GM20000 (cell line): ENCODE measurements around the gene PTPRK.

ENCODE experiments used
- DNase-seq: peaks from one replicate; pipeline ENCODE4 v3.0.0; 2012; ENCODE audit warnings: low spot score
- CTCF ChIP-seq: IDR thresholded peaks from 2 replicates; pipeline ENCODE4 v1.5.1; 2012; ENCODE audit warnings: mild to moderate bottlenecking, control low read depth; ENCODE audit errors: extremely low read depth, missing control alignments

Gene PTPRK

DNA sequence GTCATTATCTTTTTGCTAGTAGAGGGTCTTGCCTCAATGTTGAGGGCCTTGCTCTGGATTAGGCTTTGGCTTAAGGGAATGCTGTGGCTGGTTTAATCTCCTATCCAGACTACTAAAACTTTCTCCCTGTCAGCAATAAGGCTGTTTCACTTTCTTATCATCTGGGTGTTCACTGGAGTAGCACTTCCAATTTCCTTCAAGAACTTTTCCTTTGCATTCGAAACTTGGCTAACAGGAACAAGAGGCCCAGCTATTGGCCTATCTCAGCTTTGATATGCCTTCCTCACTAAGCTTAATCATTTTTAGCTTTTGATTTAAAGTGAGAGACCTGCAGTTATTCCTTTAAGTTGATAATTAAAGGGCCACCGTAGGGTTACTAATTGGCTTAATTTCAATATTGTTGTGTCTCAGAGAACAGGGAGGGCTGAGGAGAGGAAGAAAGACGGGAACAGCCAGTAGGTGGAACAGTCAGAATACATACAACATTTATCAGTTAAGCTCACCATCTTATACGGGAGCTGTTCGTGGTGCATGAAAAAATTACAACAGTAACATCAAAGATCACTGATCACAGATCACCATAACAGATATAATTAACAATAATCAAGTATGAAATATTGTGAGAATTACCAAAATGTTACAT lies 186.7 kb downstream of the PTPRK start:
- no peak for TF ChIP-seq CTCF
- no peak for DNase-seq

GRCh38 chr6:128327890-128328289 lies 192.5 kb downstream of the PTPRK start:
- peak; percentile 34 for TF ChIP-seq CTCF
- peak; percentile 9 for DNase-seq

DNA sequence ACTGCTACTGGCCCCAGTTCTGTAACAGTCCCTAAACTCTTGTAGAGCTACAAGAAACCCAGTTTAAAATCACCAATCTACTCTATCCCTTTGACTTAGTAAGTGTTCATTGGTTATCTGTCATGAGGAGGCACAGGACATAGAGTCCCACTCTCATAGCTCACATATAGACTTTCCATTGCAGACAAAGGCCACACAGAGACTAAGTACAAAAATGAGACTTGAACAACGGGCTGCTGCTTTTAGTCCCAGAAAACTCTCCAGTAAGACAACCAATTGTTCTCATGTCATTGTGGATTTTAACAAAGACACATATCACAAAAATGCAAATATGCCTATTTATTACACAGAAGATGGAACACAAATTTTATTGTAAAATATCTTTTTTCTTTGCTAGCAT lies 197.4 kb downstream of the PTPRK start:
- DNase-seq: no peak
- TF ChIP-seq CTCF: no peak

DNA sequence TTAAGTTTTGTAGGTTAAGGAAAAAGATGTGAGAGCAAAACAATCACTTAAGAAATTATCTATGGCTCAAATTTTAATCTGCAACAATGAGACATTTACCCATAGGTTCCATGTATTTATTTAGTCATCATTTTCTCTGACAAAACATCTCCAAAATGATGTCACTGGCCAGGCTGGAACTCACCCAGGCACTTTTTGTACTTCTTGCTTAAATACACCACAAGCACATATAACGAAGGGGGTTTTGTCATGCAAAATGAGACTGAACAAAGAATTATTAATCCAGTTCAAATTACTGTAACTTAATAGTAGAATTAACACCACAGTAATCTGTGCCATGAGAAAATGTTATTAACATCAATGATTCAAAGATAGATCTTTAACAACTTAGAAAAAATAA lies 200.5 kb downstream of the PTPRK start:
- DNase-seq: no peak
- TF ChIP-seq CTCF: no peak

DNA sequence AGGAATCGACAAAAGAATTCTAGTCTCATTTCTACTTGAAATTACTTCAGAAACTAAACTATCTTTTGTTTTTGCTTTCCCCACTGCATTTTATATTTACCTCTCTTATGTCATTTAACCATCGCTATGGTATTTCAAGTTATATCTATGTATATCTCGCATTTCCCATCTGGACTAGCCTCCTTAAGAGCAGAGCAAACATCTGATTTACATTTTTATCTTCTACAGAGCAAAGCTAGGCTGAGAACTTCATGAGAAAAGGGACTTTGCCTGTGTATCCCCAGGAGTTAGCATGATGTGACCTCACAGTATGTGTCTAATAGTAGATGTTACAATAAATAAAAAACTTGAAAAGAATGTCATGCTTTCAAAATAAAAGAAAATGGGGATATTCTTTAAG lies 201.2 kb downstream of the PTPRK start:
- DNase-seq: no peak
- no peak for TF ChIP-seq CTCF

DNA sequence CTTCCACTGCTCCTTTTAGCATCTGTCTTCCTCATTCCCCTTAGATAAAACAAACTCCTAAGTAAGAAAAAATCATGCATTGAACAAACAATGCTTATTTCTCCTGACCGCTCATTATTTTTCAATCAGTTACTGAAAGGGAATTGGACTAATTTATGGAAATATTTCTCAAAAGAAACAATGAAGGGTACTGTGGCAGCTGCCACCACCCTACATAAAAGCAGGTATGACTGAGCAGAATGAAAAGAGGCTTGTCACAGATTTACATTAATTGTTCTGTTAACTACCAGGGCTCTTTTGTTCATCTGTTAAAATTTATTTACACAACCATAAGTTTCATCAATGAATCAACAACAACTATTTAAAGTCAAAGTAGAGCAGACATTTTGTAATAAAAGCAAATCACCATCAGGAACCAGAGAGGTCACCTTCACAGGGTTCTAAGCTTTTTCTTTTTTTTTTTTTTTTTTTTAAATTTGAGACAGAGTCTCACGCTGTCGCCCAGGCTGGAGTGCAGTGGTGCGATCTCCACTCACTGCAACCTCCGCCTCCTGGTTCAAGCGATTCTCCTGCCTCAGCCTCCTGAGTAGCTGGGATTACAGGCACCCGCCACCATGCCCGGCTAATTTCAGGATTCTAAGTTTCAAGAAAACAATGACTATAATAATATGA lies 204.0 kb downstream of the PTPRK start:
- no peak for DNase-seq
- TF ChIP-seq CTCF: no peak

- DNase-seq: no peak
These were observed 206.2 kb downstream of the PTPRK start for GRCh38 chr6:128314190-128314589.

More at GRCh38 chr6:128314190-128314589, 206.2 kb downstream of the PTPRK start:
- TF ChIP-seq CTCF: no peak
